ENCODE results near the gene LMAN1L.

The LMAN1L gene

DNA sequence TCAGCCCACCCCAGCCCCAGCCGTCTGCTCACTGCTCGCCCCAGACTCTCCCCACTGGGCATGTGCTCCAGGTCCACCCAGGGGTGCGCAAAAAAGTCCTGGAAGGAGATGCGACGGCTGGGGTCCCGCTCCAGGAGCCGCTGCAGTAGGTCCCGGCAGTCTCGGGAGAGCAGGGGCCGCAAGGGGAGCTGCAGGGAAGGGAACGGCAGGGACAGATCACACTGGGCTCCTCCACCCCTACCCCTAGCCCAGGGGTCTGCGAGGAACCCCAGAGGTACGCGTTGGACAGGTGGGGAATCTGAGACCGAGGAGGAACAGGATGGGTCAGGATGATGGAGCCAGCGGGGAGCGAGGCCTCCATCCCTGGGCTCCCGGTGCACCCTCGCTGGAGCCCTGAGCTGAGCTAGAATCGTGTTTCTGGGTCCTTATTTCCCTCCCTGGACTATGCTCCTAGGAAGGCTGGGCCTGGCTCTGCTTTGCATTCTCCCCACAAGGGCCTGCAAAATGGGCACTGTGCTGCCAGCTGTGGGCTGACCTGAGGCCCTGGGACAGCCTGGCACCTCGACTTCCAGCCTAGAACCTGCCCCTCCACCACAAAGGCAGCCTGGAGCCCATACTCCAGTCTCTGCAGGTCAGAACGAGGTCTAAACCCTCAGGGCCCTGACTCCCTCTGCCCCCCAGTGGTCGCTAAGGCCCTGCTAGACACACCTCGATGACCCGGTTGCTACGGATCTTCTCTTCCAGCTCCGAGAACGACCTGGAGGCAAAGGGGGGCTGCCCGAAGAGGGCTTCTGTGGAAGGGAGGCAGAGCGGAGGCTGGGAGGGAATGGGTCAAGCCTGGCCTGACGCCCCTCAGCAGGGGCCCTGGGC, 27.1 kb downstream of the LMAN1L start:
- DNase-seq (ENCODE audit: insufficient read length, low spot score): no peak
- no peak for TF ChIP-seq POLR2AphosphoS5 (IDR thresholded peaks at IDR 0.05; ENCODE audit: low read depth, low read length)
- TF ChIP-seq POLR2A (IDR thresholded peaks at IDR 0.05; ENCODE audit: low read depth, low read length): no peak
- TF ChIP-seq TAF1 (IDR thresholded peaks at IDR 0.05; ENCODE audit: low read depth, low read length): no peak
- TF ChIP-seq POU2F2 (IDR thresholded peaks at IDR 0.05; ENCODE audit: low read depth, low read length): no peak
- no peak for TF ChIP-seq SPI1 (IDR thresholded peaks at IDR 0.05; ENCODE audit: low read depth, low read length)
- TF ChIP-seq PAX5 (IDR thresholded peaks at IDR 0.05; ENCODE audit: insufficient read depth, low read length, severe bottlenecking): no peak
- no peak for FAIRE-seq

DNA sequence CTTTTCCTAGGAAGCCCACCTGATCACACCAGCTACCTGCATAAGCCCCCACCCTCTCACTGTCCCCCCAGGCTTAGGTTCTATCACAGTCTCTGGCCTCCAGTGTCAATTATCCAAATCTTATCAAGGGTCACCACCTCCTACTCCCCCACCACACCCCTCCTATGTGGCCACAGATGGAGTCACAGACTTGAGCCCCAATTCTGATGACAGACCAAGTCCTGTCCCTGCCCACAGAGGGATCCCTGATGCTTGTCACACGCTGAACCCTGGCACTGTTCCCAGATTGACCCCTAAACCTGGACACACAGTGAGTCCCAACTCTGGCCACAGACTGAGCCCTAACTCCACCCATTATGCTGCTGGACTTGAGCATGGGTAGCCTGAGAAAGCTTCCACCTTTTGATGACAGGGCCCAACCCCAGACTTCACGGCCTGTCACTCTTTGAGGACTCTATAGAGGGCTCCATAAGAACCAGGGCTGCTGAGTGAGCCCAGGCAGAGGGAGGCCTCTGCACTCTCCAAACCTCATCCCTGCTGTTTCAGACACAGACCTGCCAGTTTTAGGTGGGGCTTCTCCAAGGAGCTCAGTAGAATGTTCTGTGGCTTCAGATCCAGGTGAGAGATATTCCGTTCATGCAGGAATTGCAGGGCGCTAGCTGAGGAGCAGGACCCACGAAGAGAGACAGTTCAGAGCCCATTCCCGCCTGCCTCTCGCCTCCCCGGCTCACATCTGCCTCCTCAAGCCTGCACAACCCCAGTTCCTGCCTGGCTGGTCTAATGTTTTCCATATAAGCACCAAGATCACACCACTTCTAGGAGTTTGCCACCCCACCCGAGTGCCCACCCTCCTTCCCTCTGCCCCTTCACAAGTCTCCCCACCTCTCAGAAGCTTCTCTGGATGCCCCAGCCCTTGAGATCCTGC, 28.5 kb downstream of the LMAN1L start:
- TF ChIP-seq PAX5 (IDR thresholded peaks at IDR 0.05; ENCODE audit: insufficient read depth, low read length, severe bottlenecking): no peak
- TF ChIP-seq POU2F2 (IDR thresholded peaks at IDR 0.05; ENCODE audit: low read depth, low read length): no peak
- no peak for TF ChIP-seq POLR2AphosphoS5 (IDR thresholded peaks at IDR 0.05; ENCODE audit: low read depth, low read length)
- no peak for TF ChIP-seq POLR2A (IDR thresholded peaks at IDR 0.05; ENCODE audit: low read depth, low read length)
- TF ChIP-seq SPI1 (IDR thresholded peaks at IDR 0.05; ENCODE audit: low read depth, low read length): no peak
- no peak for TF ChIP-seq TAF1 (IDR thresholded peaks at IDR 0.05; ENCODE audit: low read depth, low read length)
- DNase-seq (ENCODE audit: insufficient read length, low spot score) (no peak), FAIRE-seq (no peak)

DNA sequence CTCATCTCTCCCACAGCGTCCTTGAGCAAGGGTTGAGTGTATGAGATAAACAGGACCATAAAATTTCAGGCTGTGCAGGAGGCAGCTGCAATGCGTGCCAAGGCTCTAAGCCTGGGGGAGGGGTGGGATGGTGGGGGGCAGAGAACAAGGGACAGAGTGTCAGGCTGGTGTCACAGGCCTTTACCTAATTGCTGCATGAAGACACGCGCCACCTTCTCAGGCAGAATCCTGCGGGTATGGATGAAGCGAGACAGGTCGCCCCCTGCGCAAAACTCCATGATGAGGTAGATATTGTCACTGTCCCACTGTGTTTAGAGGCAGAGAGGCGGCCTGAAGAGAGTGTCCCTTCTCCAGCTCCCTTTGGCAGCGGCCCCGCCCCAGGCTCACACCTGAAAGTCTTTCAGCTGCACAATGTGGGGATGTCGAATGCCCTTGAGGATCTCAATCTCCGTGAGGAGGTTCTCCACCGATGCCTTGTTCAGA, 29.3 kb downstream of the LMAN1L start:
- DNase-seq (ENCODE audit: insufficient read length, low spot score) (no peak), FAIRE-seq (no peak)
- TF ChIP-seq PAX5 (IDR thresholded peaks at IDR 0.05; ENCODE audit: insufficient read depth, low read length, severe bottlenecking) (no peak), TAF1 (IDR thresholded peaks at IDR 0.05; ENCODE audit: low read depth, low read length) (no peak), POLR2A (IDR thresholded peaks at IDR 0.05; ENCODE audit: low read depth, low read length) (no peak), POU2F2 (IDR thresholded peaks at IDR 0.05; ENCODE audit: low read depth, low read length) (no peak), SPI1 (IDR thresholded peaks at IDR 0.05; ENCODE audit: low read depth, low read length) (no peak)

DNA sequence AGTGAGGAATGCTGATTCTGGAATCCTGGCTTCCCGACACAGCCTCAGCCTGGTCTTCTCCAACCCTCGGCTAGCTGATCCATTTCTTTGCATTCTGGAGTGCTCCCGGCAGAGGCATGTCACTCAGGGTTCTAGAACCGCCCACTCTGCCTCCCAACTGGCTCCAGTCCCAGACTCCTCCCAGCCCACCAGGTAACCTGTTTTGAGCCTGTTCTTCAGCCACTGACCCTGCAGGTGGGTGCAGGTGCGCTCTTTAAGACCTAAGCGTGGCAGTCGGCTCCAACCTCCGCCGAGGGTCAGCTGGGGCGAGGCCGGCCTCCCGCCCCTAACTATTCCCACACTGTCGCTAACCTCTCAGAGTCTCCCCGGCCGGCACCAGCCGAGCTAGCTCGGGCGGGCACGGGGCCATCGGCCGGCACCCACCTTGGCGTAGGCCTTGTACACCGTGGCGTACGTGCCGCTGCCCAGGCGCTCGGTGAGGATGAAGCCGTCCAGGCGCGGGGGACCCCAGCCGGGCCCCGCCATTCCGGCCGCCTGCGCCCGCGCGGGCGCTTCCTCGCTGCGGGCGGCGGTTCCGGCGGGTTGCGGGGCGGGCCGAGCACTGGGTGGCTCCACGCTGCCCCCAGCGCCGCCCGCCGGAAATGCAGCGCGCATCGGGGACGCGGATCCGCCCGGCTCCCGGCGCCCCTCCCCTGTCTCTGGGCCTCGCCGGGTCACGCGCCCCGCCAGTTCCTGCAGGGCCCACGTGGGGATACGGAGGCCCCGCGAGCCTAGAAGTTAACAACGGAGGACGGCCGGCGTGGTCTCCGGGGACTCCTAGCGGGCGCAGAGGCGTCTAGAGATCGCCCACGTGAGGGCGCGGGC, 30.2 kb downstream of the LMAN1L start, which contains the start of gene ULK3:
TSS of gene ULK3 (minus strand) at position 576 of the 864 bp plus-strand sequence. CDS start at position 525, 51 bp downstream.
- DNase-seq (ENCODE audit: insufficient read length, low spot score): peak; percentile 99
- peak; percentile 90 for FAIRE-seq
- TF ChIP-seq POLR2A (IDR thresholded peaks at IDR 0.05; ENCODE audit: low read depth, low read length): peak; percentile 33; the same call in 1 of the 2 replicates
- TF ChIP-seq POLR2AphosphoS5 (IDR thresholded peaks at IDR 0.05; ENCODE audit: low read depth, low read length): 0 out of 2 replicates have a peak, but pooled peaks have one; percentile 43
- TF ChIP-seq TAF1 (IDR thresholded peaks at IDR 0.05; ENCODE audit: low read depth, low read length): no peak
- peak; percentile 38 for TF ChIP-seq PAX5 (IDR thresholded peaks at IDR 0.05; ENCODE audit: insufficient read depth, low read length, severe bottlenecking)

DNA sequence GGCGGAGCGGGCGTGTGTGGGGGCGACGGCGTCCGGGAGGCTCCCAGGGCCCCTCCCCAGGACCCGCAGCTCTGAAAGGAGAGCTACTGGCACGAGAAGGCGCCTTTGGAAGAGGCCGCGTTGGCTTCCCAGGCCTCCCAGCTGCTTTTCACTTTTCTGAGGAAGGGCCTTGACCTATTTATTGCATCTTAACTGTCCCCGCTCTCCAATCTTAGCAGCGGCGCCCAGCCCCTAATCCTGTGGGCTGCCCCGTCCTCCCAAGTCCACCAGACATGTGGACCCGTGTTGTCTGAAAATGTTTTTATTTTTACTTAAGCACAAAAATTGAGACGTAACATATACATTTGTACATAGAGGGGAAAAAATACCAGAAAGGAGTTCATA, 30.8 kb downstream of the LMAN1L start:
- TF ChIP-seq POLR2A (IDR thresholded peaks at IDR 0.05; ENCODE audit: low read depth, low read length): no peak
- TF ChIP-seq SPI1 (IDR thresholded peaks at IDR 0.05; ENCODE audit: low read depth, low read length): no peak
- no peak for TF ChIP-seq TAF1 (IDR thresholded peaks at IDR 0.05; ENCODE audit: low read depth, low read length)
- no peak for TF ChIP-seq PAX5 (IDR thresholded peaks at IDR 0.05; ENCODE audit: insufficient read depth, low read length, severe bottlenecking)
- no peak for TF ChIP-seq POU2F2 (IDR thresholded peaks at IDR 0.05; ENCODE audit: low read depth, low read length)
- TF ChIP-seq POLR2AphosphoS5 (IDR thresholded peaks at IDR 0.05; ENCODE audit: low read depth, low read length): no peak
- DNase-seq (ENCODE audit: insufficient read length, low spot score): no peak
- FAIRE-seq: no peak

DNA sequence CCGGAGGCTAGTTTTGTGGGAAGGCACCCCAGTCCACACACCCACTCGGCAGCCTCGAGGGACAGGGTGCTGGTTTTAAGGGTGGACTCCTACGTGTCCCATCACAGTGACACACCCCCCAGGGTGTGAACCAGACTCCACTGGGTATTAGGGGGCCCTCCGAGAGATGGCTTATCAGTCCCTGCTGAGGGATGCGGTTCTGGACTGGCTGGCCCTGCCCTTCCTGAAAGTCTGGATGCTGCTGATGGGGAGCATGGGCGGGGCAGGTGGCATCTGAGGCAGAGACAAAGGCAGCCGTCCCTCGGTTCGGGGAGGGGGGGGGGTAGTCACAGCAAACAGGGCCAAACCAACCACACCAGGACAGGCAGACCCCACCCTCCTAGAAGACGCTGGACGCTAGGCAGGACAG, 31.3 kb downstream of the LMAN1L start:
- DNase-seq (ENCODE audit: insufficient read length, low spot score) (no peak), FAIRE-seq (no peak)
- TF ChIP-seq POLR2A (IDR thresholded peaks at IDR 0.05; ENCODE audit: low read depth, low read length) (no peak), POU2F2 (IDR thresholded peaks at IDR 0.05; ENCODE audit: low read depth, low read length) (no peak), POLR2AphosphoS5 (IDR thresholded peaks at IDR 0.05; ENCODE audit: low read depth, low read length) (no peak), PAX5 (IDR thresholded peaks at IDR 0.05; ENCODE audit: insufficient read depth, low read length, severe bottlenecking) (no peak), SPI1 (IDR thresholded peaks at IDR 0.05; ENCODE audit: low read depth, low read length) (no peak), TAF1 (IDR thresholded peaks at IDR 0.05; ENCODE audit: low read depth, low read length) (no peak)

DNA sequence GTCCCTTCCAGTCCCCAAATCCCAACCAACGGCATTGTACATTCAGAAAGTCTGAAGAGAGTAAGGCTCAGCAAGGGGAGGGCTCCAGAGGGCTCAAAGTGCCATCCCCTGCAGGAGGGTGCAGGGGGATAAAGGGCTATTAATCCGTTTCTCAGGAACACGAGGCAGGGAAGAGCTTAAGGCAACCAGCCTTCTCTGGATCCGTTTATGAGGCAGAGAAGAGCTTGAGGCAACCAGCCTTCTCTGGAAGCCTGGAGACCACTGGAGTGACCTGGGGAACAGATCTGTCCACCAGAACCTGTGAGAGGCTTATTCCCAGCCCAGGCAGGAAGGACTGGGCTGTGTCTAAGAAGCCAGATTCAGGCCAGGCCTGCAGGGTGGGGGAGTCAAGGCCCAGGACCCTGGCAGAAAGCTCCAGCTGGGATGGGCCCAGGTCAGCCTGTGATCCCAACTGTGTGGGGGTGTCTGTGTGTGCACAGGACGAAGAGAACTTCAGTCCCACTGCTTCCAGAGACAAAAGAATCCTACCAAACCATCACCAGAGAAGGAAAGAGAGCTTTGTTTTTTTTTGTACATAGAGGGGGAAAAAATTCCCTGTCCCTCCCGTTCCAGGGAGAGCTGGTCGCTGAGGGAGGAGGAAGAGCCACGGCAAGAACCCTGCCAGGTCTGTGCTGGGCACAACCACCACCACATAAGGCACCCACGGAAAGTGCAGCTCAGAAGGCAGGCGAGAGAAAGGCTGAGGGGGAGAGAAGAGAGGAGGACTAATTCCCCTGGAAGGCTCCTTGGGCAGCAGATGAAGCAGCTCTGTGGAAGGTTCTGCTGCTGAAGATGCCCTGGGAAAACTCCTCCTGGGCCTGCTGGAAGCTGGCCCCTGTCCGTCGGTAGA, 31.9 kb downstream of the LMAN1L start:
- no peak for TF ChIP-seq SPI1 (IDR thresholded peaks at IDR 0.05; ENCODE audit: low read depth, low read length)
- no peak for TF ChIP-seq POLR2AphosphoS5 (IDR thresholded peaks at IDR 0.05; ENCODE audit: low read depth, low read length)
- no peak for TF ChIP-seq TAF1 (IDR thresholded peaks at IDR 0.05; ENCODE audit: low read depth, low read length)
- no peak for TF ChIP-seq POLR2A (IDR thresholded peaks at IDR 0.05; ENCODE audit: low read depth, low read length)
- no peak for TF ChIP-seq POU2F2 (IDR thresholded peaks at IDR 0.05; ENCODE audit: low read depth, low read length)
- no peak for TF ChIP-seq PAX5 (IDR thresholded peaks at IDR 0.05; ENCODE audit: insufficient read depth, low read length, severe bottlenecking)
- DNase-seq (ENCODE audit: insufficient read length, low spot score): no peak
- FAIRE-seq: no peak

Data from GM12891 (cell line).